Measurements from ENCODE around the gene SFRP2. TPM values are rescaled to one million over a fixed set of nuclear protein-coding genes. Genes with fewer than 3 reads are reported as not detected.

The SFRP2 gene
- total RNA-seq, 4 donors from 2014 or later: 15.0 to 41.3 (median 24.0) TPM

DNA sequence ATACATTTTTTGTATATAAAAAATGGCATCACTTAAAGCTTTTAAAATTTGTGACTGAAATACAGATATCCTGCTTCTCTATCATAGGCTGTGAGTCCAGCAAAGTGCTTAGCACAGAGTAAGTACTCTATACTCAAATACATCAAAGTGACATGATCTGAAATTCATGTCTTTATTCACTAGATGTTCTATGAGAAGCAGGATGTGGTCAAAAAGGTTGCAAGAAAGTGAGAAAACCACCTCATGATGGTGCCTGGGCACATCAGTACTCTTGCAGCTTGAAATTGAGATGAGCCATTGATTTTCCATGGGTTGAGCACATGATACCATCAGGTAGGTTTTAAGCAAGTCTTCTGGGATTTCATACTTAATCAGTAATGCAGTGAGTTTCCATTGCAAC is 20.4 kb upstream of the SFRP2 start:
- Histone ChIP-seq H3K4me1 (no peaks in the 10 kb centered on the region), H3K27ac (no peak overlapping the region), H3K9me3 (no peaks in the 10 kb centered on the region), H3K36me3 (no peaks in the 10 kb centered on the region), H3K27me3 (no peaks in the 10 kb centered on the region), H3K4me3 (replicated peaks in 1 of 3) (no peak overlapping the region)
- intact Hi-C loops (cut with DNase I): no loop called here
- no peak for TF ChIP-seq POLR2A (IDR thresholded peaks at IDR 0.05)
- TF ChIP-seq, protein P1, sequence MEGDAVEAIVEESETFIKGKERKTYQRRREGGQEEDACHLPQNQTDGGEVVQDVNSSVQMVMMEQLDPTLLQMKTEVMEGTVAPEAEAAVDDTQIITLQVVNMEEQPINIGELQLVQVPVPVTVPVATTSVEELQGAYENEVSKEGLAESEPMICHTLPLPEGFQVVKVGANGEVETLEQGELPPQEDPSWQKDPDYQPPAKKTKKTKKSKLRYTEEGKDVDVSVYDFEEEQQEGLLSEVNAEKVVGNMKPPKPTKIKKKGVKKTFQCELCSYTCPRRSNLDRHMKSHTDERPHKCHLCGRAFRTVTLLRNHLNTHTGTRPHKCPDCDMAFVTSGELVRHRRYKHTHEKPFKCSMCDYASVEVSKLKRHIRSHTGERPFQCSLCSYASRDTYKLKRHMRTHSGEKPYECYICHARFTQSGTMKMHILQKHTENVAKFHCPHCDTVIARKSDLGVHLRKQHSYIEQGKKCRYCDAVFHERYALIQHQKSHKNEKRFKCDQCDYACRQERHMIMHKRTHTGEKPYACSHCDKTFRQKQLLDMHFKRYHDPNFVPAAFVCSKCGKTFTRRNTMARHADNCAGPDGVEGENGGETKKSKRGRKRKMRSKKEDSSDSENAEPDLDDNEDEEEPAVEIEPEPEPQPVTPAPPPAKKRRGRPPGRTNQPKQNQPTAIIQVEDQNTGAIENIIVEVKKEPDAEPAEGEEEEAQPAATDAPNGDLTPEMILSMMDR (IDR thresholded peaks at IDR 0.05): no peak
- DNase-seq: no peak

DNA sequence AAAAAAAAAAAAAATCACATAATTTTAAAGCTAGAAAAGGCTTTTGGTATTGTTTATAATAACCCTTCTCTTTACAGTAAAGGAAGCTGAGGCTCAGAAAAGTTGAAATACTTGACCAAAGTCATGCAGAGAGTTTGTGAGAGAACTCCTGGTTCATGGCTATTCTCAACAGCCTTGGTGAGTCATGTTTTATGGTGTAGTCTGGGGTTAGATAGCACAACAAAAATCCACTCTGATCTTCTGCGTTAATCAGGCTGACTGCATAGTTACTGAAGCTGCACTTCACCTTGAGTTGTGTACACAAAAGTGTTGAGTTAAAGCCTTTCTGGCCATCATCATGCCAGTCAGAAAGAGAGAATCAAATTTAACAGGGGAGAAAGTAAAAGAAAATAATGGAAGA is 19.3 kb upstream of the SFRP2 start:
- Histone ChIP-seq H3K27ac (no peak overlapping the region), H3K9me3 (no peaks in the 10 kb centered on the region), H3K36me3 (no peaks in the 10 kb centered on the region), H3K27me3 (no peaks in the 10 kb centered on the region), H3K4me3 (replicated peaks in 1 of 3) (no peak overlapping the region), H3K4me1 (no peaks in the 10 kb centered on the region)
- TF ChIP-seq POLR2A (IDR thresholded peaks at IDR 0.05): no peak
- TF ChIP-seq, protein P1 (IDR thresholded peaks at IDR 0.05): no peak
- WGBS, 2 donors: 38 to 41% methylated on average over 1 of the region's 1 CpG
- DNase-seq: no peak
- intact Hi-C loops (cut with DNase I): no loop called here

DNA sequence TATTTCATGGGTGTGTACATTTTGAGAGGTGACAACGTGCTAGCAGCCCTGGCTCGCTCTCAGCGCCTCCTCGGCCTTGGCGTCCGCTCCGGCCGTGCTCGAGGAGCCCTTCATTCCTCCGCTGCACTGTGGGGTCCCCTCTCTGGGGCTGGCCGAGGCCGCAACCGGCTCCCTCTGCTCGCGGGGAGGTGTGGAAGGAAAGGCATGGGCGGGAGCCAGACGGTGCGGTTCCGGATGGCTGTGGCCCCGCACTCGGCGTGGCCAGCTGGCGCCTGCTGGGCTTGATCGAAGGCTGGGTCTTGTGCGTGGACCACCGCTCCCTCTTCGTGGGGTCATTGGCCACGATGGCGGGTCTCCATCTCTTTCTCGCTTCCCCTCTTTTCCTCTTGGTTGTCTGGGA is 17.2 kb upstream of the SFRP2 start:
- Histone ChIP-seq H3K4me3 (replicated peaks in 1 of 3) (no peak overlapping the region), H3K36me3 (no peaks in the 10 kb centered on the region), H3K4me1 (no peaks in the 10 kb centered on the region), H3K27ac (no peak overlapping the region), H3K9me3 (no peaks in the 10 kb centered on the region), H3K27me3 (no peaks in the 10 kb centered on the region)
- WGBS, 2 donors: 94% methylated on average over 30 of the region's 30 CpGs
- no peak for TF ChIP-seq POLR2A (IDR thresholded peaks at IDR 0.05)
- TF ChIP-seq, protein P1 (IDR thresholded peaks at IDR 0.05): no peak
- intact Hi-C loops (cut with DNase I): no loop called here
- no peak for DNase-seq

DNA sequence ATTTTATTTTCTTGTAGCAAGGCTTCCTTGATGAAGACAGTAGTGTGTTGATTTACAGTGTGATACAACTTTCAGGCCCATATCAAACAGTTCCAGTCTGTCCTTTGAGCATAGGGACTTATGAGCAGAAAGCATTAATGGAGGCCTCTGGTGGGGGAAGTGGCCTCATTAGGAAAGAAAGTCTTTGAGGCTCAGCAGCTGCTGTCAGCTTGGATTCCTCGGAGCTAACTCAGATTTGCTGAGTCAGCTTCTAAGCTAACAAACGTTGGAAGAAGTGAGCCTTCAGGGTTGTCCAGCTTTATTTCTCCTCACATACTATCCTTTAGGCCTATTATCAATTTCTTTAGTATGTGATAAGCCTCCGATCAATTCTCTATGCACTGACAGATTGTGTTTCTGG is 15.8 kb upstream of the SFRP2 start:
- TF ChIP-seq, protein P1 (IDR thresholded peaks at IDR 0.05): no peak
- no peak for TF ChIP-seq POLR2A (IDR thresholded peaks at IDR 0.05)
- H3K4me1 ChIP-seq: no peaks in the 10 kb centered on the region
- H3K27me3 ChIP-seq: no peaks in the 10 kb centered on the region
- H3K9me3 ChIP-seq: no peaks in the 10 kb centered on the region
- no peak overlapping the region for H3K27ac ChIP-seq
- H3K4me3 ChIP-seq (replicated peaks in 1 of 3): no peak overlapping the region
- WGBS, 2 donors: 34 to 37% methylated on average over 3 of the region's 3 CpGs
- H3K36me3 ChIP-seq: no peaks in the 10 kb centered on the region
- intact Hi-C loops (cut with DNase I): no loop called here
- DNase-seq: no peak

DNA sequence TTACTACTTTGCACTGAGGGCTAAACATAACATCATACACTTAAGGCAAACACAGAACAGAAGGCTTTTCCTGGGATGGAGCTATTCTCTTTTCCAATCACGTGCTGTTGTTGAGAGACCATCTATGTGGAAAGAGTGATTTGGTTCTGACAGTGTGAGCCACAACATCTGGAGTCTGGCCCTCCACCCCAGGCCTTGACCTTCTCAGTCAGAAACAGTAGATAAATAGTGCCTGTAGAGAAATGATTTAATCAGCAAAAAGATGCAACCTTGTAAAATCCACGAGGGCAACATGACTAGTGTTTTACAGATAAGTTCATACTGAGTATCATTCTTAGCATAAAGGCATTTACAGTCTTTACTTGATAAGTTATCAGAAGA is 10.8 kb upstream of the SFRP2 start:
- 39 to 41% methylated on average over 2 of the region's 2 CpGs for WGBS, 2 donors
- no peaks in the 10 kb centered on the region for H3K36me3 ChIP-seq
- DNase-seq: no peak
- H3K9me3 ChIP-seq: no peaks in the 10 kb centered on the region
- intact Hi-C loops (cut with DNase I): no loop called here
- H3K27me3 ChIP-seq: no peaks in the 10 kb centered on the region
- H3K4me3 ChIP-seq (replicated peaks in 1 of 3): no peak overlapping the region
- no peak overlapping the region for H3K27ac ChIP-seq
- H3K4me1 ChIP-seq: no peaks in the 10 kb centered on the region
- TF ChIP-seq, protein P1 (IDR thresholded peaks at IDR 0.05): no peak
- no peak for TF ChIP-seq POLR2A (IDR thresholded peaks at IDR 0.05)
